ENCODE measurements around the gene PITPNM1.

DNA sequence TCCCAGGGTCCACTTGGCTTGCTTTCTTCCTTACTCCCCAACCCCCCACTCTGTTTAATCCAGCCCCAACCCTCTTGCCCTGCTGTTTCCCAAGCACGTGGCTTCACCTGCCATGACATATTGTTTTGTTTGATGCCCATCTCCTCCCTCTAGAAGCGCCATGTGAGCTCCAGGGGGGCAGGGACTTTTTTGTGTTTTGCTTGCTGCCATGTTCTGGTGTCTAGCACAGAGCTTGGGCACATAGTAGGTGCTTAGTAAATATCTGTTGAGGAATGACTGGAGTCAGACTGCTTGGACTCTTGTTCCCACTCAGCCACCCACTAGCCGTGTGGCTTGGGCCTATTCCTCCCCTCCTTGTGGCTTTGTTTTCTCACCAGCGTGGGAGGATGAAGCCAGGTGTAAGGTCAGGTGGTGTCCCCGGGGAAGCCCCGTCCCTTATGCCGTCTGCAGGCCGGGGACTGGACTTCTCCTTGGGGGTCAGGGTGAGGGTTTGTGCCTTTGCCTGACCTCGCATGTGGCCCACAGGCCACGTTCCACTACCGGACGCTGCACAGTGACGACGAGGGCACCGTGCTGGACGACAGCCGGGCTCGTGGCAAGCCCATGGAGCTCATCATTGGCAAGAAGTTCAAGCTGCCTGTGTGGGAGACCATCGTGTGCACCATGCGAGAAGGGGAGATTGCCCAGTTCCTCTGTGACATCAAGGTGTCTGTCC is 18.5 kb downstream of the PITPNM1 start:
- peak; percentile 44; the same call in 1 of the 2 replicates for TF ChIP-seq POLR2AphosphoS5 (IDR thresholded peaks at IDR 0.05; ENCODE audit: low read depth, low read length)
- peak; percentile 48; the same call in 1 of the 2 replicates for TF ChIP-seq POLR2A (IDR thresholded peaks at IDR 0.05; ENCODE audit: low read depth, low read length)
- TF ChIP-seq TAF1 (IDR thresholded peaks at IDR 0.05; ENCODE audit: borderline replicate concordance, low read depth, low read length) = no peak

All from GM12892 (cell line).